ENCODE results near the gene OR2K2. TPM values are rescaled to one million over a fixed set of nuclear protein-coding genes. Genes with fewer than 3 reads are reported as not detected.
A peak's percentile ranks its signal among the peaks of the same experiment; 100 is the strongest.
"Not testable (repeated sequence)": the region's sequence is repeated elsewhere in the genome, so short reads cannot be mapped to it uniquely, and the experiment has no call there.

OR2K2 gene
- total RNA-seq, 4 donors from 2014 or later = not detected

DNA sequence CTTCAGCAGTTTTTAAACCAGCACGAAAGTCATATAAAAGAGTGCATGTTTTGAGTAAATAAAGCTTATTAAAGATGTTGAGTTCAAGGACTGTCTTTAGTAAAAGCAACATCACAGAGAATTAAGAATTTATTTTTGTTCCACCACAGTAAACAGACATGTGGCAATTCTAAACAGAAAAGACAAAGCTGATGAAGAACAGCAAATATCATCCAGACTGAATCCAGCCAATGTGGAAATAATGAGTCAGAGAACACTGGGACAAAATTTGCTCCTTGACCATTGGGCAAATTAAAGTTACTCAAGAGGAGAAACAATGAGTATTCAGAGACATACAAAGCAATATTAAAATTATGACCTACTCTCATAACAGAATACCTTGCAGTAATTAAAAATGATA is 28.8 kb downstream of the OR2K2 start:
- Histone ChIP-seq H3K27me3 (no peaks in the 10 kb centered on the region), H3K27ac (no peak overlapping the region), H3K9me3 (no peaks in the 10 kb centered on the region), H3K36me3 (no peaks in the 10 kb centered on the region), H3K4me1 (no peaks in the 10 kb centered on the region), H3K4me3 (replicated peaks in 1 of 3) (no peak overlapping the region)
- DNase-seq = no peak
- intact Hi-C loops (cut with DNase I) = loop anchor here (5.0 kb wide), 1 partner anchor 664 kb away; no protein-coding TSS in a partner anchor
- 62 to 77% methylated on average over 1 of the region's 1 CpG for WGBS, 2 donors
- TF ChIP-seq POLR2A (IDR thresholded peaks at IDR 0.05) = no peak
- TF ChIP-seq, protein P1, sequence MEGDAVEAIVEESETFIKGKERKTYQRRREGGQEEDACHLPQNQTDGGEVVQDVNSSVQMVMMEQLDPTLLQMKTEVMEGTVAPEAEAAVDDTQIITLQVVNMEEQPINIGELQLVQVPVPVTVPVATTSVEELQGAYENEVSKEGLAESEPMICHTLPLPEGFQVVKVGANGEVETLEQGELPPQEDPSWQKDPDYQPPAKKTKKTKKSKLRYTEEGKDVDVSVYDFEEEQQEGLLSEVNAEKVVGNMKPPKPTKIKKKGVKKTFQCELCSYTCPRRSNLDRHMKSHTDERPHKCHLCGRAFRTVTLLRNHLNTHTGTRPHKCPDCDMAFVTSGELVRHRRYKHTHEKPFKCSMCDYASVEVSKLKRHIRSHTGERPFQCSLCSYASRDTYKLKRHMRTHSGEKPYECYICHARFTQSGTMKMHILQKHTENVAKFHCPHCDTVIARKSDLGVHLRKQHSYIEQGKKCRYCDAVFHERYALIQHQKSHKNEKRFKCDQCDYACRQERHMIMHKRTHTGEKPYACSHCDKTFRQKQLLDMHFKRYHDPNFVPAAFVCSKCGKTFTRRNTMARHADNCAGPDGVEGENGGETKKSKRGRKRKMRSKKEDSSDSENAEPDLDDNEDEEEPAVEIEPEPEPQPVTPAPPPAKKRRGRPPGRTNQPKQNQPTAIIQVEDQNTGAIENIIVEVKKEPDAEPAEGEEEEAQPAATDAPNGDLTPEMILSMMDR (IDR thresholded peaks at IDR 0.05) = no peak

DNA sequence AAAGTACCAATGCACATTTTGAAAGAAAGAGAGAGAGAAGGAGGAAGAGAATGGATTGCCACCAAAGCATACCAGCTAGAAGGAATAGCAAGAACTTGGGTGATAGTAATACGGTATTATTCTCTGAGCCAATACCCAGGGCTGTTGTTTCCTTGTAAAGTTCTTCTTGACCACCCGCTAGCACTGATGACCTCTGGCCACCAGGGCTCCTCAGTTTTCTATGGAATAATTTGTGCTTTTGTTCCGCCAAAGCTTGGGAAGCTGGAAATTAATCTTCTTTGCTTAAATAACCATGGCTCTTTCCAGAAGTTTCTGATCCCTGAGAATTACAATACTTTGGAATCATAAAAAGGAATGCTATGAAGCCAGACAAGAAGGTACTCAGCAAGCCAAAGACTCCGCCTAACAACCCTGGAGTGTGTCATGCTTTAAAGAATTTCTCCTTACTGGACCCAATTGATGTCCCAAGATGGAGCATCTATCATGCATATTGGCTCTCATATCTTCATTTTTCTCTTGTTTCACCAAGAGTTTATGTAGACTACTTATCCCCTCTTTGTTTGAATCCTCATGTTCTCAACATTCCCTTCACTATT is 29.8 kb downstream of the OR2K2 start:
- 83 to 87% methylated on average over 4 of the region's 4 CpGs for WGBS, 2 donors
- no peaks in the 10 kb centered on the region for H3K27me3 ChIP-seq
- peak overlapping the region in 1 of 3 donors; percentile 37 for H3K27ac ChIP-seq
- intact Hi-C loops (cut with DNase I) = loop anchor here (5.0 kb wide), 1 partner anchor 663 kb away; no protein-coding TSS in a partner anchor
- H3K36me3 ChIP-seq = no peaks in the 10 kb centered on the region
- H3K9me3 ChIP-seq = no peaks in the 10 kb centered on the region
- no peak for TF ChIP-seq POLR2A (IDR thresholded peaks at IDR 0.05)
- TF ChIP-seq, protein P1 (IDR thresholded peaks at IDR 0.05) = no peak
- no peaks in the 10 kb centered on the region for H3K4me1 ChIP-seq
- DNase-seq = no peak
- no peak overlapping the region for H3K4me3 ChIP-seq (replicated peaks in 1 of 3)

DNA sequence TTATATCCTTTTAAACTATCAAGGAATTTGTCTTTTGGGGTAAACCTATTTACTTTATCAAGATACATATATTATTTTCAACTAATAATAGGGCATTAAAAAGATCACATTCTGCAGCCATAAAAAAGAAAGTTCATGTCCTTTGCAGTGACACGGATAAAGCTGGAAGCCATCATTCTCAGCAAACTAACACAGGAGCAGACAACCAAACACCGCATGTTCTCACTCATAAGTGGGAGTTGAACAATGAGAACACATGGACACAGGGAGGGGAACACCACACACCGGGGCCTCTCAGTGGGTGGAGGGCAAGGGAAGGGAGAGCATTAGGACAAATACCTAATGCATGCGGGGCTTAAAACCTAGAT is 30.4 kb downstream of the OR2K2 start:
- H3K4me3 ChIP-seq (replicated peaks in 1 of 3); intact Hi-C loops (cut with DNase I); H3K36me3 ChIP-seq; H3K9me3 ChIP-seq; DNase-seq; H3K27me3 ChIP-seq; H3K27ac ChIP-seq; H3K4me1 ChIP-seq: not testable (repeated sequence)
- 44 to 51% methylated on average over 4 of the region's 4 CpGs for WGBS, 2 donors

DNA sequence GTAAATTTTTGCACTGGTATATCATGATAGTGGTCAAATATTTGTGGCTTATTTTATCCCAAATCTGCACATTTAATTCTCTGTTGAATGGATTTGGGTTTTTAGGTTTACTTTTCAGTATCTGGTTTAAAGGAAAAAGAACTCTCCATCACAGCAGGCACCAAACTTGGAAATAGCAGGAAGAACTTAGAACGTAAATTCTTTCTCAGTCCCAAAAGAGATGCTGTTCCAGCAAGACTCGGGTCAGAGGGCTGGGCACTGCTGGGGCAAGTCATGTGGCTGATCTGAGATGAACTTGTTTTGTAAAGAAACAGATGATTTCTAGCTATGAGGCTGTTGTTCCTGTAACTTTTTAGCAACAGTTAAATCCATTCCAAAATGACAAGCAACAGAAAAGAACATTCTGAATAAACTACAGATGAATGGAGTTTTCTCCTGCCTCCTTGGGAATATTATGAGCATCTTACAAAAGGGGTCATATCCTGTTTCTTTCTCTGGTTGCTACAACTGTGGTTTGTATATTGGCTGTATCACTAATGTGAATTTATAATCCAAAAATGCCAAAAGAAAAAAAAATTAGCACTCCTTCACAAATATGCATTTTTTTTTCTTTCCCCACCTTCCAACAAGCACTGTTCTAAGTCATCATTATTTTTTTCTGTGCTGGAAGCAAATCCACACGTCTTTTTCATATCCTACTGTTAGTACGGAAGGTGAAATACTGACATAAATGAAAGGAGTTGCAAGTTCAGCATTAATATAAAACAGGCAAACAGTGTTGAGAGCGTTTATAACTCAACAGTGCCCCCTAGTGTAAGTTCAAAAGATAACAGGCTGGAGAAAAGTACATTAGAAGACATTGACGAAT is 31.1 kb downstream of the OR2K2 start:
- no peak overlapping the region for H3K4me3 ChIP-seq (replicated peaks in 1 of 3)
- intact Hi-C loops (cut with DNase I) = no loop called here
- H3K9me3 ChIP-seq = no peaks in the 10 kb centered on the region
- TF ChIP-seq, protein P1 (IDR thresholded peaks at IDR 0.05) = peak; percentile 42 to 92 (median 78)
- TF ChIP-seq POLR2A (IDR thresholded peaks at IDR 0.05) = no peak
- H3K4me1 ChIP-seq = no peaks in the 10 kb centered on the region
- no peaks in the 10 kb centered on the region for H3K27me3 ChIP-seq
- WGBS, 2 donors = 22 to 25% methylated on average over 6 of the region's 6 CpGs
- no peaks in the 10 kb centered on the region for H3K36me3 ChIP-seq
- DNase-seq = peak; percentile 20 to 25
- peak overlapping the region in 1 of 3 donors; percentile 15 for H3K27ac ChIP-seq

DNA sequence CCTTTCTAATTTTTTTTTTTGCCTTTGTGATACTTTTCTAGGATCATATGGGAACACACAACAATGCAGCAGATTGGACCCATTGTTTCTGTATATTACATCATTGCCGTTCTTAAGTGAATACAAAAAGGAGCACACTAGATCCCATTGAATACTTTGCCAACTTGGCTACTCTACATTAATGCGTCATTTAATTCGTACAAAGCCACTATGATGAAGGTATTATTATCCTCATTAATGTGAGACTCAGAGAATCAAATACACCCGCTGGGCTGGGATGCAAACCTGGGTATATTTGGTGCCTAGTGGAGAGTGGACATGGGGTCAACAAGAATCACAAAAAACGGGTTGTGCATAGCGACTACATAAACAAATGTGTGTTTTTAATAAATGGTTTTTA is 31.9 kb downstream of the OR2K2 start:
- no peaks in the 10 kb centered on the region for H3K9me3 ChIP-seq
- H3K27ac ChIP-seq = peak overlapping the region in 1 of 3 donors; percentile 15
- intact Hi-C loops (cut with DNase I) = no loop called here
- no peak overlapping the region for H3K4me3 ChIP-seq (replicated peaks in 1 of 3)
- no peaks in the 10 kb centered on the region for H3K36me3 ChIP-seq
- H3K27me3 ChIP-seq = no peaks in the 10 kb centered on the region
- WGBS, 2 donors = 84 to 89% methylated on average over 6 of the region's 6 CpGs
- H3K4me1 ChIP-seq = no peaks in the 10 kb centered on the region
- TF ChIP-seq, protein P1 (IDR thresholded peaks at IDR 0.05) = no peak
- no peak for TF ChIP-seq POLR2A (IDR thresholded peaks at IDR 0.05)
- DNase-seq = no peak
